Measurements from ENCODE around the gene LDLR.

GRCh38 chr19:11098327-11098726, 9.1 kb downstream of the LDLR start:
- no peak for TF ChIP-seq POLR2A (IDR thresholded peaks at IDR 0.05; ENCODE audit: low read depth, low read length)
- no peak for TF ChIP-seq POLR2AphosphoS5 (IDR thresholded peaks at IDR 0.05; ENCODE audit: low read depth, low read length)
- no peak for TF ChIP-seq TAF1 (IDR thresholded peaks at IDR 0.05; ENCODE audit: low read depth, low read length)

Measured in GM12891 (cell line).